Naive thymus-derived CD8-positive, alpha-beta T cell (primary cell): Measurements from ENCODE around the gene CENPP. TPM values are rescaled to one million over a fixed set of nuclear protein-coding genes. Genes with fewer than 3 reads are reported as not detected.

Experiments used
- ATAC-seq, 2 donors: fragments of 150-1000 bp; cut with Tn5 transposase in 1 of 2; sonication (Bioruptor Pico), chemical (Tn5 transposase) in 1 of 2; 1 replicate in 1 of 2; 2 replicates in 1 of 2; pipeline ENCODE4 v1.10.0; 2021; ENCODE audit warnings: mild to moderate bottlenecking in 2 of 2, moderate library complexity in 2 of 2
- POLR2A ChIA-PET: fragments of 350-600 bp; sonication (Branson Sonifier 250); formaldehyde crosslinking; loops from one replicate; lab custom pipeline; 2021; ENCODE audit warnings: antibody characterized with exemption; lab: Charles Lee
- DNase-seq, 10 donors: peaks; one replicate each; pipeline versions ENCODE4 v3.0.0 to v3.0.0-alpha.2; 2020 to 2022
- H3K27ac Mint-ChIP-seq, 10 donors: one replicate each; pipeline ENCODE4 v1.8.0; 2020 to 2022; ENCODE audit warnings: mild to moderate bottlenecking in 10 of 10, mixed read lengths in 10 of 10, moderate library complexity in 4 of 10, inconsistent platforms in 1 of 10
- H3K27me3 Mint-ChIP-seq, 5 donors: one replicate each; pipeline ENCODE4 v1.8.0; 2021 to 2022; ENCODE audit warnings: mixed read lengths in 5 of 5
- H3K36me3 Mint-ChIP-seq, 3 donors: one replicate each; pipeline ENCODE4 v1.8.0; 2020 to 2022; ENCODE audit warnings: mixed read lengths in 3 of 3, mild to moderate bottlenecking in 2 of 3, inconsistent platforms in 1 of 3
- H3K4me1 Mint-ChIP-seq, 4 donors: one replicate each; pipeline ENCODE4 v1.8.0; 2021 to 2022; ENCODE audit warnings: mixed read lengths in 4 of 4
- H3K4me3 Mint-ChIP-seq, 10 donors: one replicate each; pipeline ENCODE4 v1.8.0; 2020 to 2022; ENCODE audit warnings: mild to moderate bottlenecking in 10 of 10, mixed read lengths in 10 of 10, moderate library complexity in 6 of 10, inconsistent platforms in 1 of 10
- H3K9me3 Mint-ChIP-seq, 9 donors: one replicate each; pipeline ENCODE4 v1.8.0; 2020 to 2022; ENCODE audit warnings: mixed read lengths in 9 of 9, mild to moderate bottlenecking in 3 of 9, inconsistent platforms in 1 of 9, moderate library complexity in 1 of 9
- polyA plus RNA-seq, 3 donors: library from polyadenylated mRNA; unstranded; fragments of 300-500 nt; fragmentation: Illumina TruSeq; gene quantifications; one replicate each; pipeline ENCODE4 v1.2.3, GENCODE V29; 2021
- total RNA-seq, 8 experiments: library from RNA in 2 of 8; stranded (reverse) in 2 of 8; gene quantifications; one replicate each; pipeline ENCODE4 v1.2.3 and lab custom pipeline; 2021 to 2026

Gene CENPP
- total and polyA plus RNA-seq, 5 experiments from 2014 or later: 2.4 to 5.2 (median 4.4) TPM

DNA sequence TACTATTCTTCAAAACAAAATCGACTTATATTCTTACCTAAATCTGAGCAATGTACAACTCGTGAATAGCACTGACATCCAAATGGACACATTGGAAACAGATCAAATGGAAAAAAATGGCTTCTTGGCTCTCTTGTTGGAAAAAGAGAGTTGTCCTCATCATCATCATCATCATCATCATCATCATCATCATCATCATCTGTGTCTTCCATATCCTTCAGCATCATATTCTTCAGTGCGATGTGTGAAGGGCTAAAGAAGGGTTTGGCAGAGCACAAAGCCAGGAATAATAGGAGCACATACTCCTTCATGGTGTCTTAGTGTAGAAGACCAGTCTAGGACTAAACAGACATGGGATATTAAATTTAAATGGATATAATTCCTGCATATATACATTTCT lies 148.8 kb downstream of the CENPP start:
- no peak for DNase-seq
- peaks cover 0 to 3% (median 0%) of the 10 kb centered on the region in 4 donors for H3K4me1 Mint-ChIP-seq
- no peaks in the 10 kb centered on the region for H3K9me3 Mint-ChIP-seq
- POLR2A ChIA-PET: no interaction called here
- no peak overlapping the region for H3K4me3 Mint-ChIP-seq
- no peak for ATAC-seq
- peaks cover 0 to 3% (median 0%) of the 10 kb centered on the region in 3 donors for H3K36me3 Mint-ChIP-seq
- H3K27me3 Mint-ChIP-seq: no peaks in the 10 kb centered on the region
- H3K27ac Mint-ChIP-seq: no peak overlapping the region

DNA sequence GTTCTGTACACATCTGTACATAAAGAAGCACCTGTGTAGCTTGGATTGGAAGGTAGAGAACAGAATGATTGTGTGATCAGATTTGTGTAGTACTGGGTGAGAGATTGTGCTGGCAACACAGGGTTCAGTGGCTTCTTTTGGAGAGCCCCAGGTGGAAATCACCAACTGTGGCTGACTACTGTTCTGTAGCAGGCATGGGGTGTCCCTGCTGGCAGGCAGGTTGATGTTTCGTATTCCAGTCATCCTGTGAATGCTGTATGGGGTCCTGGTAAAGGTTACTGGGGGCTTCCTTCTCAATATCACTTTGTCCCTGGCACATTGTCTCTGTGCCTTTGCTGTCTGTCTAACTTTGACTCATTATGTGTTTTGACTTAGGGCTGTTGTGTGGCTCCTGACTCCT lies 151.2 kb downstream of the CENPP start:
- no peaks in the 10 kb centered on the region for H3K9me3 Mint-ChIP-seq
- POLR2A ChIA-PET: interaction anchor here (0.7 kb wide), 1 partner anchor 777 kb away, joined by 3 read pairs; no protein-coding TSS in a partner anchor
- ATAC-seq (no peak), DNase-seq (no peak)
- H3K36me3 Mint-ChIP-seq: peaks cover 0 to 3% (median 0%) of the 10 kb centered on the region in 3 donors
- H3K27ac Mint-ChIP-seq: no peak overlapping the region
- H3K27me3 Mint-ChIP-seq: no peaks in the 10 kb centered on the region
- peaks cover 1 to 8% (median 2%) of the 10 kb centered on the region in 4 donors for H3K4me1 Mint-ChIP-seq
- H3K4me3 Mint-ChIP-seq: no peak overlapping the region

DNA sequence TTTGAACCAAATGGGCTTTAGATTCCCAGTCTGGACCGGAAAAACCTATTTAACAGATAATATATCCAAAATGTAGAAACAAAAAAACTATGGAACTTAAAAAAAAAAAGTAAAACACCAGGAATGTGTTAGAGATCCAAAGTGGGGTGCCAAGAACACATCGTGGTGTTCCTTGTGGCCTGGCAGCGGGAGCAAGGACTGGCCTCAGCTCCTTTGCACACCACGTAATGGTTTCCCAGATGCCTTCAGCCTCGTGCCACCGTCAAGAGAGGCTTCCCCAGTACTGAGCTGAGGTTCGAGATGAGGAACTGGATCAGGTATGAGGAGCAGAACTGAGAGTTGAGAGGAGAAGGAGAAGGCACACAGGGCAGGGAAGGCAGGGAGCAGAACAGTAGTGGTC lies 153.0 kb downstream of the CENPP start:
- Mint-ChIP-seq H3K27ac (no peak overlapping the region), H3K4me1 (peaks cover 1 to 8% (median 2%) of the 10 kb centered on the region in 4 donors), H3K27me3 (no peaks in the 10 kb centered on the region), H3K9me3 (no peaks in the 10 kb centered on the region), H3K36me3 (peaks cover 0 to 2% (median 0%) of the 10 kb centered on the region in 3 donors), H3K4me3 (no peak overlapping the region)
- ATAC-seq (no peak), DNase-seq (no peak)
- POLR2A ChIA-PET: no interaction called here

GRCh38 chr9:92479346-92479745 lies 153.6 kb downstream of the CENPP start:
- Mint-ChIP-seq H3K36me3 (peaks cover 0 to 2% (median 0%) of the 10 kb centered on the region in 3 donors), H3K4me3 (no peak overlapping the region), H3K4me1 (peaks cover 1 to 8% (median 2%) of the 10 kb centered on the region in 4 donors), H3K9me3 (no peaks in the 10 kb centered on the region), H3K27me3 (no peaks in the 10 kb centered on the region), H3K27ac (no peak overlapping the region)
- ATAC-seq: no peak
- DNase-seq: no peak
- POLR2A ChIA-PET: no interaction called here

GRCh38 chr9:92480291-92480771 lies 154.6 kb downstream of the CENPP start:
- Mint-ChIP-seq H3K27me3 (no peaks in the 10 kb centered on the region), H3K4me3 (no peak overlapping the region), H3K36me3 (peaks cover 0 to 2% (median 0%) of the 10 kb centered on the region in 3 donors), H3K9me3 (no peaks in the 10 kb centered on the region), H3K27ac (no peak overlapping the region), H3K4me1 (peaks cover 1 to 8% (median 2%) of the 10 kb centered on the region in 4 donors)
- DNase-seq: no peak
- POLR2A ChIA-PET: no interaction called here
- no peak for ATAC-seq

DNA sequence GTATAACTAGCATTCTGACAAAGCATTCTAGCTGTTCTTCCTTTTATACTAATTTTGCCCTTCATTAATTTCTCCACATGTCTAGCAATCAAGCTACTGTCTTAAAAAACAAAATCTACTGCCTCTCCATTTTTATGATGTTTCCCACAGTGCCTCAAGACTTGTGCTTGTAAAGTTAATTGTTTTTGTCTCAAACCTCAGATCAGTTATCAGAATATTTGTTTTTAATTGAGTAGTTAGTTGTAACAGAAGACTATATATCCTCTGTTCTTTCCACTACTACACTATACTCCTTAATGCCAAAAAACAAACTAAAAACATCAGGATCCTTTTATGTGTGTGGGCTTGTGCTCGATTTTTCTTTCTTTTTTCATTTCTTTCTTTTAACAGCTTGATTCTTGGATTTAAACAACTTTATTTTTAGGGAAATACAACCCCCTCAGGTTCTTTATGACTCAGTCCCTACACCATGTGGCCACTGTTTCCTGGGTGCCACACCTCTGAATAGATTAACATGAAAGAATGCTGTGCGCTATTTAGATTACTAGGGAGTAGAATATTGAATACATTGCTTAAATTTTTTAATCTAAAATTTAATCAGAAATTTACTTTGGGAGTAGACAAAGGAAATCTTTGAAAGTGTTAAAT lies 155.4 kb downstream of the CENPP start:
- H3K36me3 Mint-ChIP-seq: no peaks in the 10 kb centered on the region
- H3K4me3 Mint-ChIP-seq: no peak overlapping the region
- H3K9me3 Mint-ChIP-seq: no peaks in the 10 kb centered on the region
- POLR2A ChIA-PET: no interaction called here
- no peak overlapping the region for H3K27ac Mint-ChIP-seq
- no peaks in the 10 kb centered on the region for H3K27me3 Mint-ChIP-seq
- ATAC-seq: no peak
- DNase-seq: no peak
- peaks cover 0 to 8% (median 2%) of the 10 kb centered on the region in 4 donors for H3K4me1 Mint-ChIP-seq

- no peaks in the 10 kb centered on the region for H3K27me3 Mint-ChIP-seq
- DNase-seq (no peak), ATAC-seq (no peak)
- POLR2A ChIA-PET: no interaction called here
- no peak within 1 kb of the TSS for H3K4me3 Mint-ChIP-seq
- no peaks in the 10 kb centered on the region for H3K9me3 Mint-ChIP-seq
- no peak within 1 kb of the TSS for H3K27ac Mint-ChIP-seq
- peaks cover 0 to 8% (median 2%) of the 10 kb centered on the region in 4 donors for H3K4me1 Mint-ChIP-seq
- no peaks in the 10 kb centered on the region for H3K36me3 Mint-ChIP-seq
Observed at GRCh38 chr9:92482329-92482728, 156.6 kb downstream of the CENPP start, which contains the start of gene ASPN. Gene ASPN (minus strand): TSS chr9:92482506.

DNA sequence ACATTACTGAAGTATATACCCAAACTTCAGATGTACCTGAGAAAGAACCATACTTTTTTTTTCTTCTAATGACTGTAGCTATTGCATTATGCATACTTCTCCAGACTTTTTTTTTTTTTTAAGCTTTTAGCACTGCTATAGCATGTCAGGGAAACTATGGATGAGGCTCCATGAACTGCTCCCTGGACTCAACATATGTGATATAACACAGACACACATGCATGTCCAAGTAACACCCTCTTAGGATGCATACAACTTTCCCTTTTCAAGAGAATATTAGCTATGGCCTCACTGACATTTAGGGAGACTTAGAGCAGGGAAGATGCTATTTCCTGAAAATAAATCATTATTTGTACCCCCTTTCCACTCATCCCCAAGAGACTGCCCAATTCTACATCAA lies 157.1 kb downstream of the CENPP start:
- ATAC-seq: no peak
- POLR2A ChIA-PET: no interaction called here
- no peak for DNase-seq
- Mint-ChIP-seq H3K36me3 (no peaks in the 10 kb centered on the region), H3K4me3 (no peak overlapping the region), H3K27ac (no peak overlapping the region), H3K4me1 (peaks cover 0 to 8% (median 2%) of the 10 kb centered on the region in 4 donors), H3K27me3 (no peaks in the 10 kb centered on the region), H3K9me3 (no peaks in the 10 kb centered on the region)

- DNase-seq (no peak), ATAC-seq (no peak)
- Mint-ChIP-seq H3K27ac (no peak overlapping the region), H3K27me3 (no peaks in the 10 kb centered on the region), H3K4me3 (no peak overlapping the region), H3K9me3 (no peaks in the 10 kb centered on the region), H3K4me1 (peaks cover 0 to 8% (median 2%) of the 10 kb centered on the region in 4 donors), H3K36me3 (no peaks in the 10 kb centered on the region)
- POLR2A ChIA-PET: no interaction called here
Observed at GRCh38 chr9:92483627-92484545, 158.1 kb downstream of the CENPP start.

GRCh38 chr9:92484563-92484962 lies 158.8 kb downstream of the CENPP start:
- H3K4me3 Mint-ChIP-seq: no peak overlapping the region
- no peaks in the 10 kb centered on the region for H3K9me3 Mint-ChIP-seq
- H3K27ac Mint-ChIP-seq: no peak overlapping the region
- H3K27me3 Mint-ChIP-seq: no peaks in the 10 kb centered on the region
- DNase-seq (no peak), ATAC-seq (no peak)
- POLR2A ChIA-PET: no interaction called here
- no peaks in the 10 kb centered on the region for H3K36me3 Mint-ChIP-seq
- peaks cover 0 to 8% (median 2%) of the 10 kb centered on the region in 4 donors for H3K4me1 Mint-ChIP-seq

- H3K27me3 Mint-ChIP-seq: no peaks in the 10 kb centered on the region
- DNase-seq (no peak), ATAC-seq (no peak)
- H3K36me3 Mint-ChIP-seq: peaks cover 0 to 1% (median 0%) of the 10 kb centered on the region in 3 donors
- H3K27ac Mint-ChIP-seq: no peak overlapping the region
- H3K4me3 Mint-ChIP-seq: no peak overlapping the region
- POLR2A ChIA-PET: no interaction called here
- H3K9me3 Mint-ChIP-seq: no peaks in the 10 kb centered on the region
- peaks cover 0 to 1% (median 0%) of the 10 kb centered on the region in 4 donors for H3K4me1 Mint-ChIP-seq
Observed at GRCh38 chr9:92486371-92486770, 160.6 kb downstream of the CENPP start.

DNA sequence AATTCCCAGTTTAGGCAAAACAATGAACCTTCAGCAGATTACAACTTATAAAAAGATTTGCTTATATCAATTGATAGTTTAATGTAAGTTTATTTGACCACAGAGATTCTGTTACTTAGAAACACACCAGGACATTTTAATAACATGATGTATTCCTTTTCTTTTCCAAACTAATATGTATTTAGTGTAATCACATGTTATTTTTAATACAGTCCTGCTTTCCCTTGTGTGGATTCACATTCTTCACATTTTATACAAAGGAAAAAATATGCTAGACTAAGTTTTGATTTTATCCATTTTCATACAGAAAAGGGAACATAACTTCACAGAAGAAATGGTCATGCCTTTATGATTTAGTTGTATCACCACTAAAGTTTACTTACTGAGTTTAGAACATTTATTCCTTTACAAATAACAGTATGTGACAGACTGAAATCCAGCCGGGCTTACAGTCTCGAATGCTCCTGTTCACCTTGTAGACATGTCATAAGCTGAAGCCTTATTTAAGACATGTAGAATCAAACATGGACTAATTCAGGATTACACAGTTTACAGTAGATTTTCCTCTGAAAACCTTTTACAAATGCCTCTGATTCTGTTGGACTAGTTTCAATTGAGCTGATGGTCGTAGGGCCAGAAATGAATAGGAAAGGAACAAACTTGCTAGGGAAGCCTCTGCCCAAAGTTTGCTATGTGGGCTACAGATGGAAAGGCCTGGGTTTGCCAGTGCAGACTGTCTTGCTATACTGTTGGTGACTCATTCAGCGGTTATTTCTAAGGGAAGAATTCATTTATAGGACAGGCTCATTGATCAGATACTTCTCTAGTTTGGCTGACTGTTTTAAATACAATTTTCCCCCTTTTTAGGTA lies 163.2 kb downstream of the CENPP start:
- H3K4me1 Mint-ChIP-seq: no peaks in the 10 kb centered on the region
- DNase-seq (no peak), ATAC-seq (no peak)
- H3K4me3 Mint-ChIP-seq: no peak overlapping the region
- peaks cover 0 to 1% (median 0%) of the 10 kb centered on the region in 3 donors for H3K36me3 Mint-ChIP-seq
- no peak overlapping the region for H3K27ac Mint-ChIP-seq
- H3K9me3 Mint-ChIP-seq: no peaks in the 10 kb centered on the region
- H3K27me3 Mint-ChIP-seq: no peaks in the 10 kb centered on the region
- POLR2A ChIA-PET: no interaction called here
